ENCODE measurements around the gene ZNF106. TPM values are rescaled to one million over a fixed set of nuclear protein-coding genes. Genes with fewer than 3 reads are reported as not detected.

Gene ZNF106
- 57.2 and 78.2 TPM in 2 replicates for total RNA-seq

- no peak for DNase-seq (ENCODE audit: low read depth, low spot score)
Observed at GRCh38 chr15:42490671-42491538, at the start of gene ZNF106. TSS of gene ZNF106 (minus strand) at chr15:42491141. CDS start at chr15:42472289, 18,852 bp downstream.

DNA sequence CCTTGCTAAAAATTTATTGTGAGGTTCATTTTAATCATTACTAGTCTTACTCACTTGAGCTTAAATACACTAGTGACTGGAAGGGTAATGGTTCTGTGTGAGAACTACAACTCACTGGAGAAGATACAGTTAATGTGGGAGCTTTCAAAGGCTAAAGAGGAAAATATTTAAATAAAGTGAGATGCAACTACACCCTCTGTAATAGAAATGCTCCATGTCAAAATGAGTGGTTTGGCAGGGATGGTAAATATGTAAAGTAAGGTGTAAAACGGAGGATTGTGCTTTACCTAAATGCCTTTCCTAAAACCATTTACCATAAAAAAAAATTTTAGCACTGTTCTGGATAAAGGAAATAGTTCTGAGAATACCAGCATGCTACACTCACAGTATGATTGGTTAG, 42.3 kb upstream of the ZNF106 start:
- no peak for DNase-seq (ENCODE audit: low read depth, low spot score)

GRCh38 chr15:42528970-42529369, 38.0 kb upstream of the ZNF106 start:
- DNase-seq (ENCODE audit: low read depth, low spot score) = no peak

DNA sequence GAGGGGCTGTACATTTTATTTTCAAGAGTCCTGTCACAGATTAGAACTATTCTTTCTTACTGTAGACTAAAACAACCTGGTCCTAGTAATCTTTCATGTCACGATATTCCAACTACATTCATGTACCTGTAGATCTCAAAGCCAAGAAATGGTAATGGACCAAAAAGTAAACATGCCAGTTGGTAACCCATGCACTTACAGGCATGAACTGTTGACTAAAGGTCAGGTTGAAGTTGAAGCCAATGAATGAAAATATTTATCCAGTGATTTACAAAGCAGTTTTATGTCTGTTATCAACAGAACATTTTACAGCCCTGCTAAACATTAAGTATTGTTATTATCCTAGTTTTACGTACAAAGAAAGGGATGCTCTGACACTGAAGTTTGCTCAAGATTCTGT, 32.4 kb upstream of the ZNF106 start:
- DNase-seq (ENCODE audit: low read depth, low spot score) = no peak

GRCh38 chr15:42511007-42511391, 20.1 kb upstream of the ZNF106 start:
- no peak for DNase-seq (ENCODE audit: low read depth, low spot score)

DNA sequence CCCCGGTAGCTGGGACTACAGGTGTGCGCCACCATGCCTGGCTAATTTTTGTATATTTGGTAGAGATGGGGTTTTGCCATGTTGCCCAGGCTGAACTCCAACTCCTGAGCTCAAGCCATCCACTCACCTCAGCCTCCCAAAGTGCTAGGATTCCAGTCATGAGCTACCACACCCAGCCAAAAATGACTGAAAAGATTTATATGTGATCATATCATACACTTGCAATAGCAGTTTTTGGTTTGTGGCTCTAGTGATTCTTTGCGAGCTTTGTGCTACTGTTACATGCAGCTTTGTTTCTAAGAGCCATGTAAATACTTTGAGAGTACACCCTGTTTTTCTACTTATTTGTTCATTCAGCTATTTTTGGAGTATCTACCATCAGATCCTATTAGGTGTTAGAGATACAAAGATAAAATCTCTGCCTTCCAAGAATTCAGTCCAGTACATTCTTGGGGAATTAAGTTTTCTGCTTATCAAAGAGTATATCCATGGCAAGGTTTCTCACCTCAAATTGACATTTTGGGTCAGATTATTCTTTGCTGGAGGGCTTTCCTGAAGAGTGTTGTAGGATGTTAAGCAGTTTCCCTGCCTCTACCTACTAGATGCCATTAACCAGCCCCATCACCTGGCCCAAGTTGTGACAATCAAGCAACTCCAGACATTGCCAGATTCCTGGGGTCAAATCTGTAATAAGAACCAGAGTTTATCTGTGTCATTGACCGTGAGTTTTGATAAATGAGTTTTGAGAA, 19.5 kb upstream of the ZNF106 start:
- no peak for DNase-seq (ENCODE audit: low read depth, low spot score)

GRCh38 chr15:42508263-42508690, 17.3 kb upstream of the ZNF106 start:
- no peak for DNase-seq (ENCODE audit: low read depth, low spot score)

GRCh38 chr15:42507514-42507913, 16.6 kb upstream of the ZNF106 start:
- DNase-seq (ENCODE audit: low read depth, low spot score) = no peak

- no peak for DNase-seq (ENCODE audit: low read depth, low spot score)
Observed at GRCh38 chr15:42504631-42505030, 13.7 kb upstream of the ZNF106 start.

DNA sequence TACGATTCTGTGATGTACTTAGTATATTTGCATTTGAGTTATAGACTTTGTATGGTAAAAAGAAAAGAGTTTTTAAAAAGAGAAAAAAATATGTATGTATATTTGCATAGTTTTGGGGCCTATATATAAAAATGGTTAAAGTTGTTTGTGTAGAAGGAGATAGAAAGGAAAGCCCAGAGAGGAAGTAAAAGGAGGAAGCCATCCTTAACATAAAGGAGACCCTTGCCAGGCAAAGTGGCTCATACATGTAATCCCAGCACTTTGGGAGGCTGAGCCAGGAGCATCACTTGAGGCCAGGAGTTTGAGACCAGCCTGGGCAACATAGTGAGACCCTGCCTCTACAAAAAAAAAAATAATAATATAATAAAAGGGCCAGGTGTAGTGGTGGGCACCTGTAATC, 12.9 kb upstream of the ZNF106 start:
- DNase-seq (ENCODE audit: low read depth, low spot score) = no peak

GRCh38 chr15:42502477-42502876, 11.5 kb upstream of the ZNF106 start:
- no peak for DNase-seq (ENCODE audit: low read depth, low spot score)

DNA sequence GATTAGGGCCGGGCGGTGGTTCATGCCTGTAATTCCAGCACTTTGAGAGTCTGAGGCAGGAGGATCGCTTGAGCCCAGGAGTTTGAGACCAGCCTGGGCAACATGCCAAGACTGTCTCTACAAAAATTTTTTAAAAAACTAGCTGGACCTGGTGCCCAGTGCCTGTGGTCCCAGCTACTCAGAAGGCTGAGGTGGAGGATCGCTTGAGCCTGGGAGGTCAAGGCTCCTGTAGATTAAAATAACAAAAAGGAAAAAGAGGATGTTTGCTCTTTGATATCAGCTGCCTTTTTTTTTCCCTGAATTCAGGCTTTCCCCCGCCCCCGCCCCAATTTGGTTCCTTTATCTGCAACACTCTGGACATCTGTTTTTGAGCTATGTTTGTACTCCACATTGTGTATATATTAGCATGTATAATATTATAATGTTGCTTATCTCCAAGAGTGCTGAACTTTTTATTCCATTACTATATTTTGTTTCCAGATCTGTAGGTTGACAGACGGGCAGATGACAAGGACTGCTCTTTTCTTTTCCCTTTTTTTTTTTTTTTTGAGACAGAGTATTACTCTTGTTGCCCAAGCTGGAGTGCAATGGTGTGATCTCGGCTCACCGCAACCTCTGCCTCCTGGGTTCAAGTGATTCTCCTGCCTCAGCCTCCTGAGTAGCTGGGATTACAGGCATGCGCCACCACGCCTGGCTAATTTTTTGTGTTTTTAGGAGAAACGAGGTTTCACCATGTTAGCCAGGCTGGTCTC, 9.1 kb upstream of the ZNF106 start:
- no peak for DNase-seq (ENCODE audit: low read depth, low spot score)

DNA sequence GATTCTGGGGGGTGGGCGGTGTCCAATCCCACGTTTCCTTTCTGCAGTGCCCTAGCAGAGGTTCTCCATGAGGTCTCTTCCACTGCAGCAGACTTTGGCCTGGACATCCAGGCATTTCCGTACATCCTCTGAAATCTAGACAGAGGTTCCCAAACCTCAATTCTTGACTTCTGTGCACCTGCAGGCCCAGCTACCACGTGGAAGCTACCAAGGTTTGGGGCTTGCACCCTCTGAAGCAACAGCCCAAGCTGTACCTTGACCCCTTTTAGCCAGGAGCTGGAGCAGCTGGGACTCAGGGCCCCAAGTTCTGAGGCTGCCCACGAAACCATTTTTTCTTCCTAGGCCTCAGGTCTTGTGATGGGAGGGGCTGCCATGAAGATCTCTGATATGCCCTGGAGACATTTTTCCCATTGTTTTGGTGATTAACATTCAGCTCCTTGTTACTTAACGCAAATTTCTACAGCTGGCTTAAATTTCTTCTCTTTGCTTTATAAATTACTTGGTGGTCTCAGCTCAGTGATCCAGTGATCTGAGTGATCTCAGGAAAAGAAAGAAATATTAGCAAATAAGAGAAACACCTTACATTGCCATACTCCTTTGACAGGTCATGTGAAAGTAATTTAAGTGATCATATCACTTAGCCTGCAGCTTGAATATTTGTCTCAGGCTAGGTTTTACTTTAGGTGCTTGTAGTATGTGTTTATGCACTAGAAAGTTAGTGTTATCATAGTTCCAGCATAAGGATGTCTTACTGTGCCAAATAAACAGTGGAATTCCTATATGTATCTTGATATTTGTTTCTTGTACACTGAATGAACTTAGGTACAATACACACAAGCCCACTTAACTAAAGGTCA, 7.5 kb upstream of the ZNF106 start:
- no peak for DNase-seq (ENCODE audit: low read depth, low spot score)

DNA sequence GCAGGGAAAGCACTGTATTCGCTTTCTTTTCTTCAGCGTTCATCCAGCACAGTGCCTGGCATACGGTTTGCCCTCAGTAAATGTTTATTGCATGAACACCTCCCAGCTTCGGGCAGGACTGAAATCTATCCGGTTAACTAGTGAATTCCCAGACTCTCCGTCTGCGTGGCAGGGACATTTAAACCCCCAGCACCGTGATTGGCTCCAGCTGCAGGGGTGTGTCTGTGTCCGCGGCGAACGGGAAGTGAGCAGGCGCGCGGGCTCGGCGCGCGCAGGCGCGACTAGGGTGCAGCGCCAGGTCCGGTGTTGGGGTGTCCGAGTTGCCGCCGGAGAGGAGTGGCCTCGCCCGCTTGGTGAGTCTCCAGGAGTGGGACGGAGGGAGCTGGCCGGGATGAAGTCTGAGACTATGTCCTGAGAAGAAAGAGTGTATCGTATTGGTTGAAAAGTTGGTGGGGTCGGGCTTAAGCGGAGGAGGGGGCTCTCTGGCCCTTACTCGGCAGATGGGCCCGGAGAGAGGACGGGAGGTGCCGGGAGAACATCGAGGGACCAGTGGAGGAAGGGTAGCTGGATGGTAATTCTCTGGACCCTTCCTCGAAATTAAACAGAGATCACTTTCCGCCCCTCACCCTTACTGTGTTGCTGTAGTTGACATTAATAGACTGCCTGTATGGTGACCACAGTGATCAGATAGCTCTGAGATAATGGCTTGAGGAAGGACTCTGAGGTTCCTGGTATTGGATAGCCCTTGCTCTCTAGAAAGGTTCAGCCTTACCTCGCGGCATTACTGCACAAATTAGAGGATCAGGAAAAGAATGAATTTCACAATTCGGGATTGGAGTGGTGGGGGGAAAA, 4.6 kb upstream of the ZNF106 start, which contains the start of gene SNAP23:
Gene SNAP23 (plus strand): TSS at position 274 of the 852 bp plus-strand sequence. CDS start 16,213 bp downstream, outside the sequence.
- peak; percentile 91 for DNase-seq (ENCODE audit: low read depth, low spot score)

- DNase-seq (ENCODE audit: low read depth, low spot score) = no peak
Observed at GRCh38 chr15:42494998-42495360, 4.0 kb upstream of the ZNF106 start.

- no peak for DNase-seq (ENCODE audit: low read depth, low spot score)
Observed at GRCh38 chr15:42493679-42494078, 2.7 kb upstream of the ZNF106 start.

- no peak for DNase-seq (ENCODE audit: low read depth, low spot score)
Observed at GRCh38 chr15:42491539-42492225, 741 bp upstream of the ZNF106 start.

DNA sequence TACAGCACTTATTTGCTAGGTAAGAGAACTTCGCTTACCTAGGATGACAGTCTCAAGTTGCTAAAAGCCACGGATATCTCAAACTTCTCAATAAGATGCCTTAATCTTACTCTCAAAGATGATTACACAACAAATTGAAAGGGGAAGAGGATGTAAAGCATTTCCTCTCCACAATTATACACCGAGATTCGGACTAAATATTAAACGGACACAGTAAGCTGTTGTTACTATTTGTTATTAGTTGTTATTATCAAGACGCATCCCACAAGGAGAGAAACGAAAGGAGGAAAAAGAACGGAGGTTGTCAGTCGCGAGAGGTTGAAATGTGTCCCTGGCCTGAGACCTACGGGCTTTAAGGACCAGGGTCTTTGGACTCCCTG, 660 bp downstream of the ZNF106 start:
- no peak for DNase-seq (ENCODE audit: low read depth, low spot score)

GRCh38 chr15:42483677-42484076, 7.3 kb downstream of the ZNF106 start:
- DNase-seq (ENCODE audit: low read depth, low spot score) = no peak
